B cell (primary cell): ENCODE data around the gene DNAH3.

Experiments used
- CTCF ChIP-seq: fragments of 200-600 bp; IDR thresholded peaks from one replicate; pipeline ENCODE4 v1.8.0; 2022; ENCODE audit warnings: antibody characterized with exemption, mild to moderate bottlenecking
- EZH2 ChIP-seq: IDR thresholded peaks from 2 replicates; pipeline ENCODE4 v1.6.1; 2012; ENCODE audit warnings: borderline replicate concordance, low read depth, mild to moderate bottlenecking, moderate library complexity, low read length; ENCODE audit not compliant: insufficient read depth, poor library complexity, severe bottlenecking

- no peak for TF ChIP-seq CTCF
- no peak for TF ChIP-seq EZH2
These were observed 140.8 kb downstream of the DNAH3 start for GRCh38 chr16:21009815-21010214.
